Measurements from ENCODE around the gene BID. TPM values are rescaled to one million over a fixed set of nuclear protein-coding genes. Genes with fewer than 3 reads are reported as not detected.

BID gene
- total and polyA plus RNA-seq, 10 of the 15 experiments (the other 5 are each of a cell fraction or from before 2014, with no cell fraction given) = 7.9 to 241 (median 136) TPM

DNA sequence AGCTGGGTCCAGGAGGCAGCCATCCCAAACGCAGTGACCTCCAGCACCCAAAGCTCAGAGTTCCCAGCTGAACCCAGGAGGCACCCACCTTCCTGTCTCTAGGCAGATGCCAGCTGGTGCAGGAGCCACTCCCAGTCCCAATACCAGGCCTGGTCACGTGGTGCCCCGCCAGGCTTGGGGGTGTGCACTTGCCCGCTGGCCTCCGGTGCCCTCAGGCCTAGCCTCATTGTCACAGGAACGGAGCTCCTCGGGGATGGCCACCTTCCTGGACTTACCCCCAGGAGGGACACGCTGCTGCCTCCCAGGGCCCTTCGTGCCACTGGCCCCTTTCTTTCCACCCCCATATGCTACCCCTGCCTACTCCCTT lies 4.6 kb downstream of the BID start:
- ChIA-PET POLR2A (interaction anchor here (0.6 to 1.2 kb wide), 3 partner anchors 10 to 292 kb away, joined by 3 read pairs; no protein-coding TSS in a partner anchor), RAD21 (ENCODE audit: unreplicated experiment) (interaction anchor here (1.3 to 6.1 kb wide), 4 partner anchors 11 to 31 kb away, joined by 3 to 28 read pairs (median 16); no protein-coding TSS in a partner anchor), CTCF (interaction anchor here (0.7 to 5.1 kb wide), 6 partner anchors 9 to 761 kb away, joined by 3 to 47 read pairs (median 4); no protein-coding TSS in a partner anchor), SMC1A (ENCODE audit: uncharacterized antibody, unreplicated experiment) (interaction anchor here (0.7 to 2.6 kb wide), 3 partner anchors 11 to 15 kb away, joined by 3 to 13 read pairs (median 4); no protein-coding TSS in a partner anchor)
- Histone ChIP-seq H3K9me3 (replicated peaks; ENCODE audit: control insufficient read depth, insufficient read depth, low read length) (no peaks in the 10 kb centered on the region), H3K79me2 (ENCODE audit: control insufficient read depth, insufficient read depth, low read length) (peaks cover 74% of the 10 kb centered on the region), H3K36me3 (ENCODE audit: control insufficient read depth in 2 of 2, insufficient read depth in 2 of 2, low read length in 1 of 2) (peaks cover 0 to 6% of the 10 kb centered on the region in 2 experiments; a peak in 2 of 4 replicates), H3K4me2 (ENCODE audit: control insufficient read depth, insufficient read depth) (peak overlapping the region; percentile 77), H2AFZ (ENCODE audit: control insufficient read depth, low read depth, low read length) (no peak overlapping the region), H4K20me1 (ENCODE audit: control insufficient read depth, insufficient read depth) (peaks cover 16% of the 10 kb centered on the region; the same call in 1 of the 2 replicates), H3K27me3 (replicated peaks in 1 of 2; ENCODE audit: control insufficient read depth in 2 of 2, insufficient read depth in 2 of 2, low read length in 1 of 2) (no peaks in the 10 kb centered on the region), H3K4me1 (ENCODE audit: control insufficient read depth, insufficient read depth, low read length) (peaks cover 42% of the 10 kb centered on the region), H3K27ac (ENCODE audit: control insufficient read depth, insufficient read depth) (no peak overlapping the region; the same call in 1 of the 2 replicates), H3K9ac (ENCODE audit: control insufficient read depth, insufficient read depth, low read length) (peak overlapping the region; percentile 30), H3K4me3 (peak overlapping the region; percentile 83; the same call in 1 of the 2 replicates)
- intact Hi-C loops (cut with micrococcal nuclease; ENCODE audit: unreplicated experiment) (loop anchor here (10.0 kb wide), 1 partner anchor 225 kb away; no protein-coding TSS in a partner anchor), in situ Hi-C loops (cut with MboI) (no loop called here)
- 96% methylated on average over 9 of the region's 9 CpGs for WGBS (ENCODE audit: insufficient coverage, insufficient replicate concordance, low lambda C conversion rate, missing lambda C conversion rate)
- FAIRE-seq = no peak
- no peak for TF ChIP-seq RFX5 (IDR thresholded peaks at IDR 0.05; ENCODE audit: low read depth, low read length)
- TF ChIP-seq, protein P1, sequence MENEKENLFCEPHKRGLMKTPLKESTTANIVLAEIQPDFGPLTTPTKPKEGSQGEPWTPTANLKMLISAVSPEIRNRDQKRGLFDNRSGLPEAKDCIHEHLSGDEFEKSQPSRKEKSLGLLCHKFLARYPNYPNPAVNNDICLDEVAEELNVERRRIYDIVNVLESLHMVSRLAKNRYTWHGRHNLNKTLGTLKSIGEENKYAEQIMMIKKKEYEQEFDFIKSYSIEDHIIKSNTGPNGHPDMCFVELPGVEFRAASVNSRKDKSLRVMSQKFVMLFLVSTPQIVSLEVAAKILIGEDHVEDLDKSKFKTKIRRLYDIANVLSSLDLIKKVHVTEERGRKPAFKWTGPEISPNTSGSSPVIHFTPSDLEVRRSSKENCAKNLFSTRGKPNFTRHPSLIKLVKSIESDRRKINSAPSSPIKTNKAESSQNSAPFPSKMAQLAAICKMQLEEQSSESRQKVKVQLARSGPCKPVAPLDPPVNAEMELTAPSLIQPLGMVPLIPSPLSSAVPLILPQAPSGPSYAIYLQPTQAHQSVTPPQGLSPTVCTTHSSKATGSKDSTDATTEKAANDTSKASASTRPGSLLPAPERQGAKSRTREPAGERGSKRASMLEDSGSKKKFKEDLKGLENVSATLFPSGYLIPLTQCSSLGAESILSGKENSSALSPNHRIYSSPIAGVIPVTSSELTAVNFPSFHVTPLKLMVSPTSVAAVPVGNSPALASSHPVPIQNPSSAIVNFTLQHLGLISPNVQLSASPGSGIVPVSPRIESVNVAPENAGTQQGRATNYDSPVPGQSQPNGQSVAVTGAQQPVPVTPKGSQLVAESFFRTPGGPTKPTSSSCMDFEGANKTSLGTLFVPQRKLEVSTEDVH (IDR thresholded peaks at IDR 0.05; ENCODE audit: low read depth, partially characterized antibody) = no peak
- no peak for TF ChIP-seq NR2C1 (IDR thresholded peaks at IDR 0.05)
- TF ChIP-seq CBX3 (IDR thresholded peaks at IDR 0.05; ENCODE audit: borderline replicate concordance, low read depth) = no peak
- no peak for TF ChIP-seq EP300 (IDR thresholded peaks at IDR 0.05; ENCODE audit: borderline replicate concordance in 1 of 2, control insufficient read depth in 1 of 2, low read depth in 2 of 2, low read length in 2 of 2)
- no peak for TF ChIP-seq SMC3 (IDR thresholded peaks at IDR 0.05; ENCODE audit: borderline replicate concordance, low read length)
- no peak for ATAC-seq
- DNase-seq (ENCODE audit: low read depth, low spot score) = no peak
- no TSS peak for BruUV-seq (replicated peaks)

Data from GM12878 (cell line).